ENCODE results near the gene GREB1L. TPM values are rescaled to one million over a fixed set of nuclear protein-coding genes. Genes with fewer than 3 reads are reported as not detected.
"Not testable (repeated sequence)": the region's sequence is repeated elsewhere in the genome, so short reads cannot be mapped to it uniquely, and the experiment has no call there.

Gene GREB1L
- total RNA-seq, 1 donor from 2014 or later: 0.31 TPM

DNA sequence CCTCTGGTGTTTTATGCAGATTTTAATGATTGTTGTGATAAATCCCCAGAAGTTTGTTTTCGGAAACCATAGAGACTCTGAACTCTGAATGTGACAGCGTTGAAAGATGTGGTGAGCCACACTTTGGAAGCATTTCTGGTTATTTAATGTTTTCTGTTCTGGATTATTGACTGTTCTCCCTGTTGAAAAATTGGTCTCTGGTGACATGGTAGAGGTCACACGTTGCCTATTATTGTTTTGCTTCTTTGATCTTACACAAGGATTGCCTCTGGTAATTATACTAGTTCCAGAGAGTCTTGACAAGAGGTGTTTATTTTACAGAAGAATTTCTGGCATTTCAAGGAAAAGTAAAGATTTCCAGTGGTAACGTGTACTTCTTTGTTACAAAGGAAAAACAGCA lies 127.1 kb downstream of the GREB1L start:
- DNase-seq: no peak

DNA sequence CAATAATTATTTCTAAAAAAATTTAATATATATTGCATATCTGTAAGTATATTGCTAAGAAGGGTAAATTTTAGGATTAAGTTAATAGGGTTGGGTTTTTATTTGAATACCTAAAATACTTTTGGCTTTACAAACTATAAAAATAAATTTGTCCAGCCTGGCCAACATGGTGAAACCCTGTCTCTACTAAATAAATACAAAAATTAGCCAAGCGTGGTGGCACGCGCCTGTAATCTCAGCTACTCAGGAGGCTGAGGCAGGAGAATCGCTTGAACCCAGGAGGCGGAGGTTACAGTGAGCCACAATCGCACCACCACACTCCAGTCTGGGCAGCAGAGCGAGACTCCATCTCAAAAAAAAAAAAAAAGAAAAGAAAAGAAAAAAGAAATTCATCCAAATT lies 127.6 kb downstream of the GREB1L start:
- DNase-seq: not testable (repeated sequence)

DNA sequence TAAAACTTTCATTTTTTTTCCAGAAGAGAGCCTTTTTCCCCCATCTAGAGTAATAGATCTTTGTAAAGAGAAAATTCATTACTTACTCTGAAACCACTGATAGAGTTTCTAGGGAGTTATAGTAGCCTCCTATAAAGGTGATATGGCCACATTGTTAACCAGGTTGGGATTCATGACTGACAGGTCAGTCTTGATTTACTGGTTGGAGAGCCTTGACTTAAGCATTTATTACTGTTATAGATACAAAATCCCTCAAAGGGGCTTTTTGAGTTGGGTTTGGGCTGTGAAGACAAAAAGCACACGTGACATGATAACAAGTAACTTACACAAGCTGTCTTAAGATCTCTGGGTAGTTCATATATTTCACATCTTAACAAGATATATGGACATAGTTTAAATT lies 141.0 kb downstream of the GREB1L start:
- DNase-seq: no peak

DNA sequence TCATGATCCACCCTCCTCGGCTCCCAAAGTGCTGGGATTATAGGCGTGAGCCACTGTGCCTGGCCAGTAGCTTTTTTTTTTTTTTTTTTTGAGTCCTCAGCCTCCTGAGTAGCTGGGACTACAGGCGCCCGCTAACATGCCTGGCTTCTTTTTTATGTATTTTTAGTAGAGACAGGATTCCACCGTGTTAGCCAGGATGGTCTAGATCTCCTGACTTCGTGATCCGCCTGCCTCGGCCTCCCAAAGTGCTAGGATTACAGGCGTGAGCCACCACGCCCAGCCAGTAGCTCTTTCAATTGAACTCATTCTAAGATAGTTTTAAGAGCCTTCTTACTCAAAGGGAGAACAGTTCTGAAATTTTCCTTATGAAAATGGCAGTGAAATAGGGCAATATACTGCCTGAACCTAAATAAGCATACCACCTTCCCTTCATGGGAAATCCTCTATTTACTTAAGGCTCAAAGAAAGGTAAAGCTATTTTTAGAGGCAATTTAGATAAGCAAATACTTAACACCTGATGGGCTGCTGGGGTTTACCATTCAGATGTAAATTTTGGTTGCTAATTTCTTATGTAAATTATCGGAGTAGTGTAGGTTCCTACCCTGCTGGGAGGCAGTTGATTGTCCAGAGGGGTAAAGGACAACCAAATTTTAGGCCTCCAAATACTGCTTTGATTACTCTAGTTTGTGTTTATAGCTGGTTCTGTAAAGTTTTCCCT lies 144.7 kb downstream of the GREB1L start:
- no peak for DNase-seq

DNA sequence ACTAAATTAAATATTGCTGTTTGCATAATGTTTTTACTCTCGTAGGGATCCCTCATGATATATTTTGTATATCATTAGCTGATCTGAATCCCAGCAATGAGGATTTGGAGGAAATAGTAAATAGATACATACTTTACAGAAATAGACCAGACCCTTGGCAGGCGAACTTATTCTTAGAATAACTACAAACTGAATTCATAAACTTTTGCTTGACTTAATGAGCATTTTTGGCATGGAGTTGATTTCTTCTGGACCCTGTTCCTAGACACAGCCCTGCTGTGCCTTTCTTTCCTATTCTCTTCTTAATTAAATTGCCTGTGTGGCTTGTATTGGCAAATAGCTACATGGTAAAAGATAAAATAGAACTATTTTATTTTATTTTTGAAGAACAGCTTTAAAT lies 145.9 kb downstream of the GREB1L start:
- DNase-seq: no peak

DNA sequence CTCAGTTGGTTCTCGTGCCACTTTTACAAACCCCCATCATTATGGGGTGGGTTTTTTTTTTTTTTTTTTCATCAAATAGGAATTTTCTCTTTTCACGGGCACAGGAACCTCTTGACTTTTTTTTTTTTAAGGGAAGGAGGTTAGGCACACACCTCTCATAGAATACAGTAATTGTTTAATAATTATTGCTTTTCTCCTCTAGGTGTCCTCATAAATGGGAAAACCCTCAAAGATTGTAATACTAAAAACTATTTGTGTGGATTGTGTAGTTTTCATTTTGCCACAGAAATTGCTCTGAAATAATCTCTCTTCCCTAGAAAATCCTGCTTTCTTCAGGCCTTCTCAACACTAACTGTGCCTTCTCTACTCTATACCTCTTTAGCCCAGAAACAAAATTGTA lies 147.3 kb downstream of the GREB1L start:
- no peak for DNase-seq

DNA sequence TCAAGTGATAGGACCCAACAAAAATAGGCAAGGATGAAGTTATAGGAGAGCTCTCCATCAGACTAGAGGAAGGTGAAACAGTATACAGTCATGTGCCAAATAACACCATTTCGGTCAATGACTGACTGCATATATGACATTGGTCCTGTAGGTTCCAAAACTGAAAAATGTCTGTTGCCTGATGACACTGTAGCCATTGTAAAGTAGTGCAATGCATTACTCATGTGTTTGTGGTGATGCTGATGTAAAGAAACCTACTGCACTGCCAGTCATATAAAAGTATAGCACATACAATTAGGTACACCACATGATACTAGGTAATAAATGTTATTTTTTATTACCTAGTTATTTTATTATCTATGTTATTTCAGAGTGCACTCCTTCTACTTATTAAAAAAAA lies 147.9 kb downstream of the GREB1L start:
- DNase-seq: no peak

DNA sequence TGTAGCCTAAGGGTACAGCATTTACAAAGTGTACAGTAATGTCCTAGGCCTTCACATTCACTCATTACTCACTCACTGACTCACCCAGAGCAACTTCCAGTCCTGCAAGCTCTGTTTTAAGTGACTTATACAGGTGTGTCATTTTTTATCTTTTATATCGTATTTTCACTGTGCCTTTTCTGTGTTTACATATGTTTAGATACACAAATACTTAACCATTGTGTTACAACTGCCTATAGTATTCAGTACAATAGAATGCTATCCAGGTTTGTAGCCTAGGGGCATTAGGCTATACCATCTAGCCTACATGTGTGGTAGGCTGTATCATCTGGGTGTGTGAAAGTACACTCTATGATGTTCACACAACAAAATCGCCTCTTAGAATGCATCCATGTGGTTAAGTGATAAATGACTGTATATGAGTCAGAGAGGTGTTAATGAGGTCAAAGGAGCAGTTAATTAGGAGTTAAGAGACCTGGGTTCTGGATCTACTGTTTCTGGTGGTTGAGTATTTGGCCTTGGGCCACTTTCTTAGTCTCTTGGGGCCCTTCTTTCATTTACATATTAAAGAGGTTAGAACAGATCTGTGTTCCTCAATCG lies 149.1 kb downstream of the GREB1L start:
- DNase-seq: no peak

DNA sequence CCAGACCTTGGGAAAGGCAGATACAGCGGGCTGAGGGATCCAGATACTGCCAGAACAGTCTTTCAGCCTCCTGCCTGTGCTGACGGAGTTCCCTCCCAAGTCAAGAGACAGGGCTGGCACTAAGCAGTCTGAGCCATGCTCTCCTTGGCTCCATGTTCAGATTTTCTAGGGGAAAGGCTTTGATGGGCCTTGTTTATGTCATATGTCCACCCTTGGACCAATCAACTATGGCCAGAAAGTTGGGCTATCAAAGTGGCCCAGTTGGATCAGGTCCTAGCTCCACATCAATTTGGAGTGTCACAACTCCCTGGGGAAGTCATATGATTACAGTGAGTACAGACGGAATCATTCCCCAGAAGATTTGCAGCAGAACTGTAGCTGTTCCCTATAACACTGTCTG lies 152.0 kb downstream of the GREB1L start:
- DNase-seq: no peak

DNA sequence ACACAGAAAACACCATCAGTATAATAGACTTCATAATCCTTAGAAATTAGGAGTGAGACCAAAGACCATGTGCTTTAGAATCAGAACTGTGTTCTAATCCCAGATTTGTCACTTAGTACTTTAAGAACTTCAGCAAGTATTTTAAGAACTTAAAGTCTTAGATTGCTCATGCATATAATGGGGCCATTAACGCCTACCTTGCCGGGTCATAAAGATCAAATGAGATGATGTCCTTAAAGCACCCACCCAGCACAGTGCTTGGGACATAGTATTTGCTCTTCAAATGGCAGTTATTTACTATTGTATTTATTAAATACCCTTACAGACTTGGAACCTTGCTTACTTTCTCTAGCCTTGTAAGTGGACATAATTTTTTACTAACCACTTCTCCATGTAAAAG lies 156.1 kb downstream of the GREB1L start:
- no peak for DNase-seq

DNA sequence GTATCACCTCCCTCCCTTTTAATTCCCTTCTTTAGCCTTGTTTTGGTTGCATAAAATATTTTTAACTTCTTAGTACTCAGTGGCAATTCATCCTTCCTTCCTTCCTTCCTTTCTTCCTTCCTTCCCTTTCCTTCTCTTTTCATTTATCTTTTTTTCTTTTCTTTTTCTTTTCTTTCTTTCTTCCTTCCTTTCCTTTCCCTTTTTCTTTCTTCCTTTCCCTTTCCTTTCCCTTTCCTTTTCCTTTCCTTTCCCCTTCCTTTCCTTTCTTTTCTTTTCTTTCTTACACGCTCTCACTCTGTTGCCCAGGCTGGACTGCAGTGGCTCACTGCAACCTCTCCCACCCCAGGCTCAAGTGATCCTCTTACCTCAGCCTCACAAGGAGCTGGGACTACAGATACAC lies 160.2 kb downstream of the GREB1L start:
- no peak for DNase-seq

DNA sequence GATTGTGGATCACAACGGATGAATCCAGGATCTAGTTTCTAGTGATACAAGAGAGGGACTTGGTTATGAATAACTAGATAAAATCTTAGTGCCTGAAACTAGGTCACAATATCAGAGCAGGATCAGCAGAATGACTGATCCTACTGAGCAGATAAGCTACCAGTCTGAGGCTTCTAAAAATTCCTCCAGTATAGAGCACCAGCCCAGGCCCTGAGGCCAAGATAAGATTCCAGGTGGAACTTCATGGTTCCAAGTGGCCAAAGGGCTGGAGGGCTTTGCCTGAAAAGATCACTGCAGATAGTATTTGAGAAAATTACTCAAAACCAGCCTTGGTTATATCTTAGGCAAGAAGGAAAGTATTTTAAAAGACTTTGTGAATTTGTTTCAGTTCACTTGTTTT lies 162.4 kb downstream of the GREB1L start:
- DNase-seq: no peak

DNA sequence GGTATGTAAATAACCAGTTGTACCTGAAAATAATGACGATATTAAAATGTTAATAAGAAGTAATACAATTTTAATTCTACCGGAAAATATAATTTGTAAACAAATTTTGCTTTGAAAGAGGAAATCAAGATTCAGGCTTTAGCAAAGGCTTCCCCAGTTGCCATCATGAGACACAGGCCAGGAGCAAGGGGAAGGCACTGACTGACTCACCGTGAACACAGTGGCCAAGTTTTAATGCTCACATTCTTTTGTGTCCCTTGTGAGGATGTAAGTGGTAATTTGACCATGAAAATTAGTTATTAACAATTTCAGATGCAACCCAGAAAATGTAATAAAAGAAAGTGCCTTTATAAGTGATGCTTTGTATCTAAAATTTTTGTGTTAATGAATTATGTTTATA lies 164.1 kb downstream of the GREB1L start:
- DNase-seq: no peak

DNA sequence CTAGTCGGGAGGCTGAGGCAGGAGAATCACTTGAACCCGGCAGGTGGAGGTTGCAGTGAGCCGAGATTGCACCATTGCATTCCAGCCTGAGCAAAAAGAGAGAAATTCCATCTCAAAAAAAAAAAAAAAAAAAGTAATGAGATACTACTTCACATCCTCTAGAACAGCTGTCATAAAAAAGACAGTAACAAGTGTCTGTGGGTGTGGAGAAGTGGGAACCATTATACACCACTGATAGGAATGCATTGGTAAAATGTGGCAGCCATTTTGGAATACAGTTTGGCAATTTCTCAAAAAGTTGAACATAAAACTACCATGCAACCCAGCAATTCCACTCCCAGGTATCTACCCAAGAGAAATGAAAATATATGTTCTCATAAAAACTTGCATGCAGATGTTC lies 166.6 kb downstream of the GREB1L start:
- no peak for DNase-seq

DNA sequence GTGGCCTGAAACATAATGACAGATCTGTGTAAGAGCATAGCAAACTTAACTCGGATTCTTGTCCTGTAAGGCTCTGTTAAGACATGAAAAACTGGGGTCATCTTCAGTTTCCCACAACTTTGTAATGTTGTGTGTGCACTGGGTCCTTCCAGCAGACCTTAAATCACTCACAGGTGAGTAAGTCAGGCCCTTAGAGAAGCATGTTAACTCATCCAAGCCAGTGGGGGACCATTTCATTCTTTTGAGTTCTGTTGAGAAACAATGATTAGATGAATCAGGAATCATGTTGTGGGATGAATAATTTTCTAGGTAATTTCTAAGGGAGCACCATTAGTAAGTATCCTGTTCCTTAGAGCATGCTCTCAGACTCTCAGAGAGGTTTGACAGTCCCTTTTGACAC lies 191.4 kb downstream of the GREB1L start:
- DNase-seq: no peak

DNA sequence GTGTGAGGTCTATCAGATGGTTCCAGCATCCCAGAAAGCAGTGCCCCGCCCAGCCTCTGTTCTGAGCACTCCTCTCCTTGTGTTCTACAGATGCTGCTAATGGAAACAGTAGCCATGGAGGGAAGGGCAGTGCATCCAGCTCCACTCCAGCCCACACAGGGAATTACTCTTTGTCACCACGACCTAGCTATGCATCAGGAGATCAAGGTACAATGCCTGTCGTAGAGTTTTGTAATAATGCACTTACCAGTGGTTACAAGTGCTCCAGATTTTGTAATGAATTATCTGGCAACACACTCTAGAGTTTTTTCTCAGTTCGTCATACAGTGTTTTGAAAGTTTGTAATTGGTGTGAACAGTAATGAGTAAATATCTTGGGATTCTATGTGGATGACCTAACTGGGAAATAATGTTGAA lies 197.4 kb downstream of the GREB1L start:
- no peak for DNase-seq

DNA sequence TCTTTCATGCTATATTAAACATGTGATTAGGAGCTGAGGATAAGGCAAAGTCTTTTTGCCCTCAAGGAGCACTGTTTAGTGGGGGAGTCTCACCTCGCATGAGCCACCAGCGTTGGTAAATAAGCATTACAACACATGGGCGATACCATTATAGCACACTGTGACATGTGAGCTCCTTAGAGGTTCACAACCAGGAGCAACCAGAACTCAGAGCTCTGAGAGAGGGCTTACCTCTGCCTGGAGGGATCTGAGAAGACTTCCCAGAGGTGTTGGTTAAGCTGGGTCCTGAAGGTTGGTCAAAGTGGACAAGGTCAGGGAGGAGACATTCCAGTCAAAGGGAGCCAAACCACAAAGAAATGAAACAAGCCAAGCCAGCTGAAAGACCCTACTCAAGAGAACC lies 199.6 kb downstream of the GREB1L start:
- DNase-seq: no peak

DNA sequence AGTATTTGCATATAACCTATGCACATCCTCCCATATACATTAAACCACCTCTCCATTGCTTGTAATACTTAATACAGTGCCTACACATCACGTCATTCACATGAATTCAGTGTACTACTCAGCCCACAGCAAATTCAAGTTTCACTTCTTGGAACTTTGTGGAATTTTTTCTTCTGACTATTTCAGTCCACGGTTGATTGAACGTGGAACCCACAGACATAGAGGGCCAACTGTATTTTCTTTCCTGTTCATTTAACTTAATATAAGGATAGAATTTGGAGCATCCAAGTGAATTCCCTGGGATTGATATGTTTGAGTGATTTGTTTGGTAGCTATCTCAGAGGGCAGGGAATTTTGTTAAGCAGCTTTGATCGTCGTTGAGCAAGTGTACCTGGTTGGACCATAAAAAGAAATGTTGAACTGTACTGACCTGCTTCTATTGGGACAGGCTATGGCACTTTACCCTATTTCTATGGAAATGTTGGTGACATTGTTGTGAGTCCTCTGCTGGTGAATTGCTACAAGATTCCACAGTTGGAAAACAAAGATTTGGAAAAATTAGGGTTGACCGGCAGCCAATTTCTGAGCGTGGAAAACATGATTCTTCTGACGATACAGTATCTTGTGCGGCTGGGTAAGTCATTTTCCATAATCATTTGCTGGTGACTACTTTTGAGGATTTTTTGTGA lies 201.9 kb downstream of the GREB1L start:
- DNase-seq: no peak

DNA sequence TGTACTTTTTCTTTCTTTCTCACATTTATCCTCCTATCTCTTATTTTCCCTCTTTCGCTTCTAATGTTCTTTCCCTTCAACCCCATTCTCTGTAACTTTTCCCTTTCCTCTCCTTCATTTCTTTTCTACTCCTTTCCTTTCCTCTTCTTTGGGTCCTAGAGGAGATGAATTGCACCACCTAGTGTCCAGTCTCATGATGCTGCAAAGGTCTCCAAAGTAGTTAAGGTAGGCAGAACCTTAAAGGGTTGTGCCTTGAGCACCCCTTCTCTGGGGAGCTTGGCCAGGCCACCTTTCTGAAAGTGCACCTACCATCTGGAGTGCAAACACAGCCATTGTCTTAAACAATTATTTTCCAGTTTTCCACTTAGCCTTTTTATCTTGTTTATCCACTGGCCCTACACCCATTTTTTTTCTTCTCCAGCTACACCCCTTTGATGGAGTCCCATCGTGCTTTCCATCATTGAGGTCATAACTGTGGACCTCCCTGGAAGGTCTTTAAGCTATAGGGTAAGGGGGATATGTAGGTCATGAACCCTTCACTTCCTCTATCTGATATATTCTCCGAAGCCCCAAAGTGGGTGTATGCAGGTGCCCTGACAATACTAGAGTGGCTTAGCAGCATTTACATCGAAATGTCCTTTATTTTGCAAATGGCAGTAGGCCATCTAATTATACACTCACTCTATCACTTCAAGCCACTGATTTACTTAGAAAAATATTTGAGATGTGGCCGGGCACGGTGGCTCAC lies 202.6 kb downstream of the GREB1L start:
- DNase-seq: no peak

DNA sequence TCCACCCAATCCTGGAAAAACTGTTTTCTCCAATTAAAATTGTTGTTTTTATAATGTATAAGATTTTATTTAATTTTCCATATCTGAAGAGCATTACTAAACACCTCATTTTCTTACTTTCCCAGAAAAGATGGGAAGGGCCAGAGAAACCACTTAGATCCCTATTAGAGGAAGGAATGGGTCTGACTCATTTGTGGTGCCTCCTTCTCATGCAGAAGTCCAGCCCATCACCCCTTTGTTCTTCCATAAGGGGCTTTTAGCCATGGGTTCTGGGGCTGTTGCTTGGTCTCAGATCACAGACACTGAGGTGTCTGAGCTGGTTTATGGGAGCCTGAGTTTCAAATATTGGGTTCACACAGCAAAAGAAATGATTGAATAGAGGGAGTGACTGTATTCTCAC lies 206.3 kb downstream of the GREB1L start:
- no peak for DNase-seq

DNA sequence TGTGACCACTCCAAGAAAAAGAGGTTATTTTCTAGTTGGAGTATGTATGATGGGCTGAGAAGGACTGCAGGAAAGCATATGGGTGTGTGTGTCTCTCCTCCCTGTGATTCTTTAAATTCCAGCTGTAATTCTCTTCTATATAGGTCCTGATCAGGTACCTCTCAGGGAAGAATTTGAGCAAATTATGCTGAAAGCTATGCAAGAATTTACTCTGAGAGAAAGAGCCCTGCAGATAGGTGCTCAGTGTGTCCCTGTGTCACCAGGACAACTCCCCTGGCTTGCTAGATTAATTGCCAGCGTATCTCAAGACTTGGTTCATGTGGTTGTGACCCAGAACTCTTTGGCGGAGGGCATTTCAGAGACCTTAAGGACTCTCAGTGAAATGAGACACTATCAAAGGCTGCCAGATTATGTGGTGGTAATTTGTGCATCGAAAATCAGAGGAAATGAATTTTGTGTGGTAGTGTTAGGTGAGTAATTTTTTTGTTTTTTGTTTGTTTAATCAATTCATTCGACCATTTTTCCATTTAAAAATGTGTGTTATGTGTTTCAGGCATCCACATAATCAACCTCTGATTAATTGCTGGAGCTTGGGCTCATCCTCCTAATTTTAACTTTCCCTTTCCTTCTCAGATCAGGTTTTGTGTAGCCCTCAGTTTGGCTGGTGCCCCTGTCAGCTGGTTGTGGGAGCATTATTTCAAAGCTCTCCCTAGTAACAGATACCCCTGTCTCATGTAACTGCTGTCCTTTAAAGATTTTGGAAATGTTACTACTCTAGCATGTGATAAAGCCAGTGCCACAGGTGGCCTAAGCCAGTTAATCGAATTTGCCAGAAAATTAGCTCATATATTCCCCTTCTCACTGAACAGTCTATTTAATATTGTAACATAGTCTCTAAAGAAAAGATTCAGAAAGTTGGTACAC lies 207.6 kb downstream of the GREB1L start:
- DNase-seq: no peak

DNA sequence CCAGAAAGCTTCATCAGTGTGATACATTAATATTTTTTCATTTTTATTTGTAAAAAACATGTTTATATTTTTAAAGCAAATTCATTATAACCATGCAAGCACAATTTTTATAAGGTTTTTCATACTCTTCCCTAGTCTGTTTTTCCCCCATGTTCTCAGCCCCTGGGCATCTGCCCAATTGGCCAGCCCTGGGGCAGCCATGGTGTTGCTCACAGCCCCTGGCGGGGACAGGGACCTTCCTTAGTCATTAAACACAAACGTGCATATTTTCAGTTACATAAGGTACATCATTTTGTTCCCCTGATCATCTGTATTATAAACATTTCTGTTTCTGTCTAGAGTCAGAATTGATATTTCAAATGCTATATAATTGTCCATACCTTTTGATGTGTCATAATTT lies 208.5 kb downstream of the GREB1L start:
- no peak for DNase-seq
